Measurements from ENCODE around the gene SIGLEC8. TPM values are rescaled to one million over a fixed set of nuclear protein-coding genes. Genes with fewer than 3 reads are reported as not detected.

Gene SIGLEC8
- total and polyA plus RNA-seq, 9 of the 15 experiments (the other 6 are each of a cell fraction or from before 2014, with no cell fraction given): 0.04 to 0.65 (median 0.39) TPM

GRCh38 chr19:51503286-51503817 is 45.1 kb upstream of the SIGLEC8 start:
- Histone ChIP-seq H3K79me2 (ENCODE audit: control insufficient read depth, insufficient read depth, low read length) (peaks cover 2% of the 10 kb centered on the region; the same call in 2 of the 3 replicates), H3K36me3 (ENCODE audit: control insufficient read depth, insufficient read depth, low read length) (no peaks in the 10 kb centered on the region), H4K20me1 (replicated peaks; ENCODE audit: control insufficient read depth, insufficient read depth, low read length) (no peaks in the 10 kb centered on the region), H3K27ac (ENCODE audit: extremely low read depth, low read depth, low read length) (no peak overlapping the region), H2AFZ (ENCODE audit: low read depth, low read length) (no peak overlapping the region), H3K4me3 (no peak overlapping the region), H3K9ac (ENCODE audit: insufficient read depth in 1 of 2, low read depth in 2 of 2, low read length in 2 of 2) (no peak overlapping the region), H3K27me3 (ENCODE audit: control insufficient read depth in 2 of 2, insufficient read depth in 2 of 2, low read length in 2 of 2) (no peaks in the 10 kb centered on the region), H3K9me1 (ENCODE audit: control insufficient read depth, insufficient read depth, low read length) (no peaks in the 10 kb centered on the region), H3K4me2 (ENCODE audit: insufficient read depth, low read length) (no peak overlapping the region), H3K4me1 (replicated peaks in 1 of 2; ENCODE audit: control insufficient read depth in 2 of 2, insufficient read depth in 2 of 2, low read length in 2 of 2) (peaks cover 31 to 40% of the 10 kb centered on the region in 2 experiments), H3K9me3 (replicated peaks; ENCODE audit: control insufficient read depth, insufficient read depth, low read depth, low read length) (no peaks in the 10 kb centered on the region; the same call in 1 of the 2 replicates)
- in situ Hi-C loops (cut with MboI) (no loop called here), intact Hi-C loops (cut with micrococcal nuclease) (no loop called here)
- DNase-seq (ENCODE audit: extremely low read depth in 1 of 4, low spot score in 3 of 4) (no peak), ATAC-seq (no peak), FAIRE-seq (no peak)
- WGBS (ENCODE audit: insufficient coverage, low coverage, missing lambda C conversion rate): 68% methylated on average over 5 of the region's 5 CpGs
- ChIA-PET CTCF (ENCODE audit: low intra/inter-chr PET ratio) (no interaction called here), POLR2A (no interaction called here)
- TF ChIP-seq SIN3B (IDR thresholded peaks at IDR 0.05; ENCODE audit: low read depth) (no peak), DPF2 (IDR thresholded peaks at IDR 0.05) (no peak), RAD51 (IDR thresholded peaks at IDR 0.05; ENCODE audit: borderline replicate concordance, low read depth) (no peak), GABPB2 (CRISPR knock-in tag; conservative IDR thresholded peaks at IDR 0.05) (no peak), NR2C1 (IDR thresholded peaks at IDR 0.05) (peak; percentile 51), NR2C1 (tag; IDR thresholded peaks at IDR 0.05) (peak; percentile 42; the same call in 1 of the 2 replicates)
- BruUV-seq (replicated peaks): no TSS peak

Data from K562 (cell line).